COLO668 (cell line): ENCODE data around the gene TFEB.

Experiments used
- DNase-seq: peaks from one replicate; lab custom pipeline; 2025; ENCODE audit not compliant: unreplicated experiment; lab: John Stamatoyannopoulos, UW

Gene TFEB

GRCh38 chr6:41655176-41655575 is 80.2 kb downstream of the TFEB start:
- DNase-seq, result no peak

DNA sequence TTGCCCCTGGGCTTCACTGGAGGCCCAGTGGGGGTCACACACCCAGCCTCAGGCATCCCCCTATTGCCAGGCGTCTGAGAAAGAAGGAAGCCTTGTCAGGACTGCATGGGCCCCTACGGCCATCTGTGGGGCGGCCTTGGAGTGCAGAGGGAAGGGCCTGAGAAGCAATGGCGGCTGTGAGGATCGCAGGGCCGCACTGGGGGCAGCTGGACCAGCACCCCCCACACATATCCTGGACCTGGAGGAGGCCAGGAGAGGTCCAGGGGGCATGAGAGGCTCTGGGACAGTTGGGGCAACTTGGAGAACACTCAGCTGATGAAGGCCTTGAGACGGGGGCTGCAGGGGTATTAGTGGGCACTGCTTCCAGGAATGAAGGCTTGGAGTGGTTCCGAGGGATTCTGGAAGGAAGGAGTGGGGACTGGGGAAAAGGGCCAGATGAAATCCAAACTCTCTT is 80.7 kb downstream of the TFEB start:
- DNase-seq, result no peak

DNA sequence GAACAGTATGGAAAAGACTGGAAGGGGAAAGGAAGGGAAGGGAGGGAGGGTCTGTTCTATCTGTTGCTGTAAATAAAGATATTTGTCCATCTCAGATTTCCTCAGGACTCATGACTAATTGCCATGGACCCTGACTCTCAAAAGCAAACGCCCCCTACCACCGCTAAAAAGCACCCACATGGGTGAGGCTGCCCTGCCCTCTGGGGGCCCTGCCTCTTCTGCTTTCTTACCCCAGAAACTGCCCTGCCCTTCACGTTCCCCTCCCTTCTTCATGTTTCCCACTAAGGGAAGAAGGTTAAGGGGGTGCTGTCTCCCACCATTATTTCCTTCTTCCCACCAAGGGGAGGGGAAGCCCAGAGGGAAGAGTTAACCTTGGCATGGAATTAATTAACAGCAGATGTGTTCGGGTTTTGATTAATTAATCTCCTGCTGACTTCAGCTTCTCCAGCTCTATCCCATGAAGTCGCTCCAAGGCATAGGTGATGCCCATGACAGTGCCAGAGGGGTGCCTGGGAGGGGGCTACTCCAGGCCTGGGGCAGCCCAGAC is 81.2 kb downstream of the TFEB start:
- DNase-seq, result no peak

DNA sequence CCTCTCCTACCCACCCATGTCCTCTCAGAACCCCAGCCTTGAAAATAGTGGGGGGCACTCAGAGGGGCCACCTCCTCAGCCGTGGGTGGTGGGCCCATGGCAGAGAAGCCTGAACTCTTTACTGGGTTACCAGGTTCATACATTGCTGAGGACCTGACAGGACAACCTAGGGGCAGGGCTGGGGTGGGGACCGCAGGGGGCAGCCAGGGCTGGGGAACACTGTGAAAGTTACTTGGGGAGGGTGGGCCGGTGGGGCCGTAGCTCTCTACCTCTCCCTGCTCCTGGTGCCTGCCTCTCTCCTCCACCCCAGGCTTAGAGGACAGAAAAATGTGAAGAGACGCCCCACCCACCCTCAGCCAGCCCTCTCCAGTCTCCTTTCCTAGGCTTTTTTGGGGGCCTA is 81.7 kb downstream of the TFEB start:
- DNase-seq, result no peak

- peak; percentile 33 for DNase-seq
Measured at GRCh38 chr6:41652866-41653652, 82.3 kb downstream of the TFEB start.

DNA sequence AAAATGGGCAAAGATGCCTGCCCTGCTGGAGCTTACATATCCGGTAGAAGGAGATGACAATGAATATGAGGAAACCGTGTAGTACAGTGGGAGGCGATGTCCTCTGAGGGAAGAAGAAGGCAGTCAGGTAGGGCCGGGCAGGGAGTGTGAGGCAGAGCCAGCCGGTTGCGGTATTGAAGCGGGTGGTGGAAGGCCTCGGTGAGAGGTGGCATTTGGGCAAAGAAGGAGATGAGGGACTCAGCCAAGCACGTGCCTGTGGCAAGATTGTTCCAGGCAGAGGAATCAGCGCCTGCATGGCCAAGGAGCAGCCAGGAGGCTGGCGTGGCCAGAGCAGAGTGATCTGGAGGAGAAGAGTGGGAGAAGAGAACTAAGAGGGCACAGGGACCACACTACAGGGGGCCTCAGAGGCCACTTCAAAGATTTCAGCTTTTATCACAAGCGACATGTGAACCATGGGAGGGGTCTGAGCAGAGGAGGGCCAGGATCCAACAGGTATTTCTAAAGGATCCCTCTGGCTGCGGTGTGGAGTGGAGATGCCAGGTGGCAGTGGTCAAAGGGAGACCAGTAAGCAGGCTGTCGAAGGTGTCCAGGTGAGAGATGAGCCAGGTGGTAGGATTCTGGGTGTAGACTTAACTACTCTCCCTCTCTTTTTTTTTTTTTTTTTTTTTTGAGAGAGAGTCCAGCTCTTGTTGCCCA is 83.3 kb downstream of the TFEB start:
- DNase-seq, result no peak

DNA sequence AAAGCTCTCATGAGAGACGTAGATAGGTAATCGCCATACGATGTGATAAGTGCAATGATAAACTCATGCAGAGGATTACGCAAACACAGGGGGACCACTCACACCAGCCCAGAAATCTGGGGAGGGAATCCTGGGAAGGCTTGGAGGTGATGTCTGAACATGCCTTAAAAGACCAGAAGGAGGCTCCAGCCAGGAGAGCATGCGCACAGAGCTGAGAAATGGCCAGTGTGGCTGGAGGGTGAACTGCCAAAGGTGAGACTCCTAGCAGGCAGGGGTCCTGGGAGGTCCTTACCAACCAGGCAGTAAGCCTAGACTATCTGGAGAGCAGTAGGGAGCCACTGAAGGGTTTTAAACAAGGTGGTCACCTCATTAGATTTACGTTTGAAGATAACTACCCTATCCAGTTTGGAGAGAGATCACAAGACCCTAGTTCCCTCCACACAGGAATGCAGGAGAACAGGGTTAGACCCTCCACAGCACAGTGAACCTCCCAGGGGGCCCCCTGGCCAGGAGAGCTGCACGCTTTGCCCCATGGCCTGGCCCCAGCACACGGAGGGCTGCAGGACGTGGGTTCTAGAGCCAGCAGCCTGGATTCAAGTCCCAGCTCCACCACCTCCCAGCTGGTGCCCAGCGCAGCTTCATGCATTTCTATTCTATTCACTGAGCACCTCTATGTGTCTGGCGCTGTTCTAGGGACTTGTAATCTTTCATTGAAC is 84.0 kb downstream of the TFEB start:
- no peak for DNase-seq

- no peak for DNase-seq
Measured at GRCh38 chr6:41650120-41650519, 85.3 kb downstream of the TFEB start.

GRCh38 chr6:41649596-41649995 is 85.8 kb downstream of the TFEB start:
- no peak for DNase-seq

GRCh38 chr6:41648921-41649320 is 86.5 kb downstream of the TFEB start:
- no peak for DNase-seq

DNA sequence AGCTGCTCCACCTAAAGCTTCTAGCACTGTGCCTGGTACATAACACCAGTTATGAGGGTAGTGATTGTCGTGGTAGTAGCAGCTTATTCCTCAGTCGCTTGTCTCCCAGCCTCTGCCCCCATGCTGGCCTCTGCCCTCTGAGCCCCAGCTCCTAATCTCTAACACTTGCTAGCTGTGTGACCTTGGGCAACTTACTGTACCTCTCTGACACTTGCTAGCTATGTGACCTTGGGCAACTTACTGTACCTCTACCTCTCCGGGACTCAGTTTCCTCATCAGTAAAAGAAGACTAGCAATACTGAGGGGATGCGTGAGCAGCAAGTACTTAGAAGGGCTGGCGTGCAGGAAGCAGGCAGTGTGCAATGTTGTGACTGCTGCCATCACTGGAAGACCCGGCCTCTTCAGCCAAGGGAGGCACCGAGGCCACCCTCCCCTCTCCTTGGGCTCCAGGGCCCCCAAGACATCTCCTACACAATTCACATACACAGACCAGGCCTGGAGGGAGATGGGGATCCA is 87.3 kb downstream of the TFEB start:
- no peak for DNase-seq

DNA sequence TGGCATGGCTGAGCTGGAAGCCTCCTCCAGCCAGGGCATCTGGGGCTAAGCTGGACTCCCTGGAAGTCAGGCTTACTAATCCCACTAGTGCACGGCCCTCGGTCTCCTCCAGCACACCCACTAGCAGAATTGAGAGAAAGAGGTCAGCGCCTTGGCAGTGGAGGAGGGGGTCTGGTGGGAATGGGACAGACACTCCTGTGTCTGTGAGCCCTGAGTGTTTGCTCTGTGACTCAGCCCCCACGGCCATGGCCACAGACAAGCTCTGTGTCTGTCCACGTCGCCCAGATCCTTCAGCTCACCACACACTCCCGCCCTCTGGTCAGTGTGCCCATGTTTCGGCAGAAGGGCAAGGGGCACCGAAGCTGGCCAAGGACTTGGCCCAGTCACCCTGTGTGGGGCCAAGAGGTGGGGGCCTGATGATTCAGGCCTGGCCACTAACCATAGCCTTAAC is 88.3 kb downstream of the TFEB start:
- DNase-seq, result no peak

GRCh38 chr6:41646026-41646795 is 89.2 kb downstream of the TFEB start:
- no peak for DNase-seq

GRCh38 chr6:41645007-41645618 is 90.3 kb downstream of the TFEB start:
- DNase-seq, result no peak

DNA sequence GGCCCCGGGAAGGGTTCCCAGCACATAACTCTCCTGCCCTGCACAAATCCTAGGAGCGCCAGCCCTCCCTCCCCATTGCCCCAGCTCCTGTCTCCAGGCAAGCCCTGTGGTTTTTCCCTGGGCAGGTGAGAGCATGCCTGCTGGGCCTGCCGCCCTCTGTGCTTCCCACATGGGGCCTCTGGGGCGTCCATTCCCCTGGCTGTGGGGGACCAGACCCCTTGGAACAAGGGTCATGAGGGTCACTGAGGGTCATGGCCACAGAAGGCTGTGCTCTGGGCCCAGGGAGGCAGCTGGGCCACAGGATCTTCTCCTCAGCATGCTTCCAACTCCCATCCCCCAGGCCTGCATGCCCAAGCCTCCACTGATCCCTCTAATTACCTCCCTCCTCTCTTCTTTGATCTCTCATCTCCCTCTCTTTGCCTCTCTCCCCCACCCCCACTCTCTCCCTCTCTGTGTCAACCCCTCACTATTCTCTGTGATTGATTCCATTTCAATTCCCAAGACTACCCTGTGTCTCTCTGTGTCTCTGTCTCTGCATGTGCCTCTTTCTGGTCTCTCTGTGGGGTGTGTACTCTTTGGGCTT is 91.0 kb downstream of the TFEB start:
- no peak for DNase-seq

DNA sequence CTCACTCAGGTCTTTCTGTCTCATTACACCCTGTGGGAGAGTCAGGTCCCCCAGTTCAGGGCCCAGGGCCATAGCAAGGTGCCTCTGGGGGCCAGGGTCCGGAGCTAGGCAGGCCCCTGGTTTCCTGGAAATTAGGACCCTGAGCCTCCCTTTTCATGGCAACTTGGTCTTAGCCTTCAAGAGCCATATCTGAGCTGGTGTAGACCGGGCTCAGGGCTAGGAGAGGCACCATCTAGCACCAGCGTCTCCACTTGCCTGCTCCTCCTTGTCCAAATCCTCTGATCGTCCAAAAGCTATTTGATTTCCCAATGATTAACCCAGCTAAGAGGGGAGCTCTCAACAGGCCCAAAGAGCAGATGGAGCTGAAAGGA is 91.5 kb downstream of the TFEB start:
- no peak for DNase-seq

- no peak for DNase-seq
Measured at GRCh38 chr6:41642960-41643898, 92.2 kb downstream of the TFEB start.

DNA sequence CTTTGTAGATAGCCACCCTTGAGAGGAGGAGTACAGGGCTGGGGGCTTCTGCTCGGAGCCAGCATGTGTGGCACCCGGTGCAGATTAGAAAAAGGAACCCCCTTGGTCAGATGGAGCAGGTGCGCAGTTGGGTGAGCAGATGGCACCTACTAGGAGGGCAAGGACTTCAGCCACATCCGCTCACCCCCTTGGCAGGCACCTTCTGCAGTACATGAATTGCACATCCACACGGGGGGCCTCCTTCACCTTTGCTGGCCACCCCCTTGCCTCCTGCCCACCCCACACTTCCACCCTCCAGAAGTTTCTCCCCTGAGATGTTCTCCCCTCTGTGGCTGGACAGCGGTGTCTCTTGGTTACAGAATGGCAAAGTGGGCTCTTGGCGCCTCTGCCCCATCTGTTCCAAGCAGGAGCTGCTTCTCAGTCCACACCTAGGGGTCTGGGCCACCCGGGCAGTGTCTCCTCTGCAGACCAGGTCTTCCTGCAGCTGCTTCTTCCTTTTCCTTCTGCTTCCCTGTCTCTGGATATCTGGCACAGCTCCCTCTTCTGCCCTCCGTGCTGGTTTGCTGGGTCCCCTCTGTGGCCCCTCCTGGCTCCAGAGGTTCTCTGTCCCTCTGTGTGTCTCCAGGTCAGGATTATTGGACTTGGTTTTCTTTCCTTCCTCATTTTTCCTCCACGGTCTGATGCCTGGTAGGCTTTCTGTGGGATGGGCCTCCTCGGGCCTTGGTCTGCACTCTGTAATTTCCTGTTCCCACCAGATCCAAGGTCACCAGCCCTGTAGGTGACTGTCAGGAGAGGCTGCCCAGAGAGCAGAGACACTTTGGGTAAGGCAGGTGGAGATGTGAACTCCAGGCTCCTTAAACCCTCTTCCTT is 93.1 kb downstream of the TFEB start:
- no peak for DNase-seq
